ENCODE results near the gene CHD9.

DNA sequence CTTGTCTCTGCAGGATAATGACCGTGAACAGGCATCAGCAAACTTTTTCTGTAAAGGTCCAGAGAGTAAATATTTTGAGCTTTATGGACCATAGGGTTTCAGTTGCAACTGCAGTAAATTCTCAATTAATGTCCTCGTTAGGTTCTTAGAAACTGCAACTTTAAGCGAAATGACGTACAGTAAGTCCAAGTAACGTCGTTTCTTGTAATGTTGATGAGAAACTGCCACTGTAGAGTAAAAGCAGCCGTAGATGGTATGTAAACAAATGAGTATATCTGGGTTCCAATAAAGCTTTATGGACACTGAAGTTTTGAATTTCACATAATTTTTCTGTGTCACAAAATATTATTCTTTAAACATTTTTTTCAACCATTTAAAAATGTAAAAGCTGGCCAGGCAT lies 4.9 kb downstream of the CHD9 start:
- TF ChIP-seq ZEB2 (tag by site-specific recombination; IDR thresholded peaks at IDR 0.05): no peak
- TF ChIP-seq CTCF (tag by site-specific recombination; IDR thresholded peaks at IDR 0.05): no peak
- no peak for TF ChIP-seq ZBTB7A (tag by site-specific recombination; IDR thresholded peaks at IDR 0.05; ENCODE audit: low read depth)
- no peak for TF ChIP-seq ZNF335 (tag by site-specific recombination; conservative IDR thresholded peaks at IDR 0.05)
- TF ChIP-seq PRDM1 (tag by site-specific recombination; IDR thresholded peaks at IDR 0.05): no peak
- TF ChIP-seq, protein P1, sequence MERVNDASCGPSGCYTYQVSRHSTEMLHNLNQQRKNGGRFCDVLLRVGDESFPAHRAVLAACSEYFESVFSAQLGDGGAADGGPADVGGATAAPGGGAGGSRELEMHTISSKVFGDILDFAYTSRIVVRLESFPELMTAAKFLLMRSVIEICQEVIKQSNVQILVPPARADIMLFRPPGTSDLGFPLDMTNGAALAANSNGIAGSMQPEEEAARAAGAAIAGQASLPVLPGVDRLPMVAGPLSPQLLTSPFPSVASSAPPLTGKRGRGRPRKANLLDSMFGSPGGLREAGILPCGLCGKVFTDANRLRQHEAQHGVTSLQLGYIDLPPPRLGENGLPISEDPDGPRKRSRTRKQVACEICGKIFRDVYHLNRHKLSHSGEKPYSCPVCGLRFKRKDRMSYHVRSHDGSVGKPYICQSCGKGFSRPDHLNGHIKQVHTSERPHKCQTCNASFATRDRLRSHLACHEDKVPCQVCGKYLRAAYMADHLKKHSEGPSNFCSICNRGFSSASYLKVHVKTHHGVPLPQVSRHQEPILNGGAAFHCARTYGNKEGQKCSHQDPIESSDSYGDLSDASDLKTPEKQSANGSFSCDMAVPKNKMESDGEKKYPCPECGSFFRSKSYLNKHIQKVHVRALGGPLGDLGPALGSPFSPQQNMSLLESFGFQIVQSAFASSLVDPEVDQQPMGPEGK (tag by site-specific recombination; IDR thresholded peaks at IDR 0.05): no peak
- TF ChIP-seq ZNF280D (tag by site-specific recombination; IDR thresholded peaks at IDR 0.05): no peak
- no peak for TF ChIP-seq ZBTB20 (tag by site-specific recombination; IDR thresholded peaks at IDR 0.05)
- no peak for TF ChIP-seq SP2 (tag by site-specific recombination; IDR thresholded peaks at IDR 0.05)
- TF ChIP-seq ZNF121 (tag by site-specific recombination; IDR thresholded peaks at IDR 0.05): no peak
- TF ChIP-seq ZNF311 (tag by site-specific recombination; IDR thresholded peaks at IDR 0.05; ENCODE audit: borderline replicate concordance): no peak
- no peak for TF ChIP-seq ZNF426 (tag by site-specific recombination; IDR thresholded peaks at IDR 0.05)
- TF ChIP-seq ZBTB21 (tag by site-specific recombination; IDR thresholded peaks at IDR 0.05): no peak

Data from HEK293 (cell line).